ENCODE results near the gene MNS1.

The MNS1 gene

DNA sequence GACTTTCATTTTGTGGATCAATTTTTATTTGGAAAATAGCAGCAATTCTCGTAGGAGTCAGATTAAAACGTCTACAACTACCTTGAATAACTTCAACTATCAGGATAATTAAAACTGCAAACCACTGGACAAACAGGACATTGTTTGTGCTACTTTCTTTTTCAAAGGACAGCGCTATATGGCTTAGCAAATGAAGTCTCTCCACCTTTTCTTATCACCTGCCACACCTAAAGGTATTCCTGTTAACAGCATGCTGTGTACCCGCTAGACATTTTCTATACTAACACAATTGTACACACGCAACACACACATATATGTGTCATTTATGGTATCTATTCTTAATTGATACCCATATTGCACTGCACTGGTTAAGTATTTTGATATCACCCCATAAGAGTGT is 19.2 kb downstream of the MNS1 start:
- no peak for DNase-seq
- Histone ChIP-seq H3K56ac (ENCODE audit: low read length) (no peak overlapping the region), H3K18ac (ENCODE audit: low read length) (no peak overlapping the region), H3K79me2 (ENCODE audit: control insufficient read depth, insufficient read depth, low read length) (no peaks in the 10 kb centered on the region), H3K4me2 (ENCODE audit: low read length) (no peak overlapping the region), H2BK5ac (ENCODE audit: low read length) (no peak overlapping the region), H4K8ac (ENCODE audit: low read depth, low read length) (no peak overlapping the region), H3K4me1 (ENCODE audit: control insufficient read depth, low read depth, low read length) (no peaks in the 10 kb centered on the region), H3K27ac (ENCODE audit: low read depth, low read length) (no peak overlapping the region), H3K9ac (ENCODE audit: low read length) (no peak overlapping the region), H4K5ac (ENCODE audit: low read length) (no peak overlapping the region), H3K36me3 (ENCODE audit: control insufficient read depth, insufficient read depth, low read length) (no peaks in the 10 kb centered on the region), H2AK5ac (ENCODE audit: low read length) (no peak overlapping the region), H2BK15ac (replicated peaks; ENCODE audit: low read depth) (no peak overlapping the region), H3K4ac (ENCODE audit: low read depth, low read length) (no peak overlapping the region), H2BK120ac (ENCODE audit: low read depth, low read length) (no peak overlapping the region), H3K4me3 (ENCODE audit: low read length) (no peak overlapping the region), H3K23ac (ENCODE audit: low read length) (no peak overlapping the region), H3K27me3 (ENCODE audit: insufficient read depth, low read length, poor library complexity) (no peaks in the 10 kb centered on the region), H3K79me1 (ENCODE audit: low read length) (no peaks in the 10 kb centered on the region)
- WGBS (ENCODE audit: extremely low coverage, insufficient coverage, low lambda C conversion rate) = no CpG with 5 or more reads among the region's 5 CpGs

DNA sequence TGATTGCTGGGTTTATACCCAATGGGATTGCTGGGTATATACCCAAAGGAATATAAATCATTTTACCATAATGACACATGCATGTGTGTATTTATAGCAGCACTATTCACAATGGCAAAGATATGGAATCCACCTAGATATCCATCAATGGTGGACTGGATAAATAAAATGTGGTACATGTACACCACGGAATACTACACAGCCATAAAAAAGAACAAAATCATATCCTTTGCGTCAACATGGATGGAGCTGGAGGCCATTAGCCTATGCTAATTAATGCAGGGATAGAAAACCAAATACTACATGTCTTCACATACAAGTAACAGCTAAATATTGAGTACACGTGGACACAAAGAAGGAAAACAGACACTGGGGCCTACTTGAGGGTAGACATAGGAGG is 22.6 kb downstream of the MNS1 start:
- Histone ChIP-seq H2AK5ac (ENCODE audit: low read length) (no peak overlapping the region), H3K4me3 (ENCODE audit: low read length) (no peak overlapping the region), H4K5ac (ENCODE audit: low read length) (no peak overlapping the region), H3K4ac (ENCODE audit: low read depth, low read length) (no peak overlapping the region), H3K79me2 (ENCODE audit: control insufficient read depth, insufficient read depth, low read length) (no peaks in the 10 kb centered on the region), H3K36me3 (ENCODE audit: control insufficient read depth, insufficient read depth, low read length) (no peaks in the 10 kb centered on the region), H2BK5ac (ENCODE audit: low read length) (no peak overlapping the region), H3K23ac (ENCODE audit: low read length) (no peak overlapping the region), H3K4me2 (ENCODE audit: low read length) (no peak overlapping the region), H3K9ac (ENCODE audit: low read length) (no peak overlapping the region), H2BK15ac (replicated peaks; ENCODE audit: low read depth) (no peak overlapping the region), H3K27me3 (ENCODE audit: insufficient read depth, low read length, poor library complexity) (no peaks in the 10 kb centered on the region), H3K4me1 (ENCODE audit: control insufficient read depth, low read depth, low read length) (no peaks in the 10 kb centered on the region), H2BK120ac (ENCODE audit: low read depth, low read length) (no peak overlapping the region), H3K27ac (ENCODE audit: low read depth, low read length) (no peak overlapping the region), H3K18ac (ENCODE audit: low read length) (no peak overlapping the region), H3K79me1 (ENCODE audit: low read length) (no peaks in the 10 kb centered on the region), H4K8ac (ENCODE audit: low read depth, low read length) (no peak overlapping the region), H3K56ac (ENCODE audit: low read length) (no peak overlapping the region)
- DNase-seq = no peak
- no CpG with 5 or more reads among the region's 3 CpGs for WGBS (ENCODE audit: extremely low coverage, insufficient coverage, low lambda C conversion rate)

DNA sequence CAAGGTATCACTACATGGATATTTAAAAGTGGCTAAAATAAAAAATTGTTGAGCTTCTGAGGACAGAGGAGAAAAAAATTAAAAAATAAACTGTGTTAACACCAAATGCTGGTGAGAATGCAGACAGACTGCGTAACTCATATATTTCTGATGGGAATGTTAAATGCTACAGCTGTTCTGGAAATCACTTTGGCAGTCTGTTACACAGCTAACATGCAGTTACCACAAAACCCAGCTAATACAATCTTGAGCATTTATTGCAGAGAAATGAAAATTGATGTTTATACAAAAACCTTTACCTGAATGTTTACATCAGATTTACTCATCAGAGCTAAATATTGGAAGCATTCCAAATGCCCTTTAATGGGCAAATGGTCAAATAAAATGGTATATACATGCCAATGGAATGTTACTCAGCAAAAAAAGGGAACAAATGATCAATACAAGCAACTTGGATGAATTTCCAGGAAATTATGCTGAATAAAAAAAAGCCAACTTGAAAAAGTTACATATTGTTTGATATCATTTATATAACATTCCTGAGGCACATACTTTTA is 24.6 kb downstream of the MNS1 start:
- no peak overlapping the region for H2BK15ac ChIP-seq (replicated peaks; ENCODE audit: low read depth)
- H4K8ac ChIP-seq (ENCODE audit: low read depth, low read length) = no peak overlapping the region
- no peak overlapping the region for H3K9ac ChIP-seq (ENCODE audit: low read length)
- no peaks in the 10 kb centered on the region for H3K4me1 ChIP-seq (ENCODE audit: control insufficient read depth, low read depth, low read length)
- H3K56ac ChIP-seq (ENCODE audit: low read length) = no peak overlapping the region
- H3K18ac ChIP-seq (ENCODE audit: low read length) = no peak overlapping the region
- DNase-seq = no peak
- H3K79me1 ChIP-seq (ENCODE audit: low read length) = no peaks in the 10 kb centered on the region
- H2AK5ac ChIP-seq (ENCODE audit: low read length) = no peak overlapping the region
- H3K4me3 ChIP-seq (ENCODE audit: low read length) = no peak overlapping the region
- no peak overlapping the region for H3K27ac ChIP-seq (ENCODE audit: low read depth, low read length)
- H2BK5ac ChIP-seq (ENCODE audit: low read length) = no peak overlapping the region
- H3K4me2 ChIP-seq (ENCODE audit: low read length) = no peak overlapping the region
- no peak overlapping the region for H3K23ac ChIP-seq (ENCODE audit: low read length)
- no peak overlapping the region for H2BK120ac ChIP-seq (ENCODE audit: low read depth, low read length)
- no peaks in the 10 kb centered on the region for H3K27me3 ChIP-seq (ENCODE audit: insufficient read depth, low read length, poor library complexity)
- no peaks in the 10 kb centered on the region for H3K79me2 ChIP-seq (ENCODE audit: control insufficient read depth, insufficient read depth, low read length)
- no peak overlapping the region for H4K5ac ChIP-seq (ENCODE audit: low read length)
- no peaks in the 10 kb centered on the region for H3K36me3 ChIP-seq (ENCODE audit: control insufficient read depth, insufficient read depth, low read length)
- no peak overlapping the region for H3K4ac ChIP-seq (ENCODE audit: low read depth, low read length)
- no CpG with 5 or more reads among the region's 1 CpG for WGBS (ENCODE audit: extremely low coverage, insufficient coverage, low lambda C conversion rate)

DNA sequence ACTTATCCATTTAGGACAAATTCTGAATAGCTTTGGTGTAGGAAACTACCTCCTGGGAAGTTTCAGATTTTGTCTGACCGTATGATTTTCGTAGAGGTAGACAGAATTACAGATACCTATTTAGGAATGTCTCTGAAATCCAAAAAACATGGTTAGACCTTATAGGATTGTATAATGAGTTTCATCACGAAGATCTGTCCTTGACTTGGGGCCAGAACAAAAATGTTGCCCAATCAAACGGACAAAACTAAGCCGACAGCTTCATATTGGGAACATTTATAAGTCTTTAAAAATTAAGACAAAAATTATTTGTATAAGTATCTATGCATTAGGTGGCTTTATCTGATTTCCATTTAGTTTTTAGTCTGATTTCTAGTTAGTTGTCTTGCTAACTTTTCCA is 32.6 kb downstream of the MNS1 start:
- H4K5ac ChIP-seq (ENCODE audit: low read length) = no peak overlapping the region
- no peaks in the 10 kb centered on the region for H3K4me1 ChIP-seq (ENCODE audit: control insufficient read depth, low read depth, low read length)
- no peak overlapping the region for H3K23ac ChIP-seq (ENCODE audit: low read length)
- H3K27me3 ChIP-seq (ENCODE audit: insufficient read depth, low read length, poor library complexity) = no peaks in the 10 kb centered on the region
- H3K36me3 ChIP-seq (ENCODE audit: control insufficient read depth, insufficient read depth, low read length) = no peaks in the 10 kb centered on the region
- no peak for DNase-seq
- H2BK15ac ChIP-seq (replicated peaks; ENCODE audit: low read depth) = no peak overlapping the region
- H4K8ac ChIP-seq (ENCODE audit: low read depth, low read length) = no peak overlapping the region
- no peaks in the 10 kb centered on the region for H3K79me1 ChIP-seq (ENCODE audit: low read length)
- H3K18ac ChIP-seq (ENCODE audit: low read length) = no peak overlapping the region
- H2BK120ac ChIP-seq (ENCODE audit: low read depth, low read length) = no peak overlapping the region
- no peak overlapping the region for H3K4me2 ChIP-seq (ENCODE audit: low read length)
- no peak overlapping the region for H3K4ac ChIP-seq (ENCODE audit: low read depth, low read length)
- WGBS (ENCODE audit: extremely low coverage, insufficient coverage, low lambda C conversion rate) = no CpG with 5 or more reads among the region's 5 CpGs
- no peak overlapping the region for H3K56ac ChIP-seq (ENCODE audit: low read length)
- H3K79me2 ChIP-seq (ENCODE audit: control insufficient read depth, insufficient read depth, low read length) = no peaks in the 10 kb centered on the region
- no peak overlapping the region for H3K27ac ChIP-seq (ENCODE audit: low read depth, low read length)
- H2BK5ac ChIP-seq (ENCODE audit: low read length) = no peak overlapping the region
- no peak overlapping the region for H3K9ac ChIP-seq (ENCODE audit: low read length)
- H3K4me3 ChIP-seq (ENCODE audit: low read length) = no peak overlapping the region
- no peak overlapping the region for H2AK5ac ChIP-seq (ENCODE audit: low read length)

DNA sequence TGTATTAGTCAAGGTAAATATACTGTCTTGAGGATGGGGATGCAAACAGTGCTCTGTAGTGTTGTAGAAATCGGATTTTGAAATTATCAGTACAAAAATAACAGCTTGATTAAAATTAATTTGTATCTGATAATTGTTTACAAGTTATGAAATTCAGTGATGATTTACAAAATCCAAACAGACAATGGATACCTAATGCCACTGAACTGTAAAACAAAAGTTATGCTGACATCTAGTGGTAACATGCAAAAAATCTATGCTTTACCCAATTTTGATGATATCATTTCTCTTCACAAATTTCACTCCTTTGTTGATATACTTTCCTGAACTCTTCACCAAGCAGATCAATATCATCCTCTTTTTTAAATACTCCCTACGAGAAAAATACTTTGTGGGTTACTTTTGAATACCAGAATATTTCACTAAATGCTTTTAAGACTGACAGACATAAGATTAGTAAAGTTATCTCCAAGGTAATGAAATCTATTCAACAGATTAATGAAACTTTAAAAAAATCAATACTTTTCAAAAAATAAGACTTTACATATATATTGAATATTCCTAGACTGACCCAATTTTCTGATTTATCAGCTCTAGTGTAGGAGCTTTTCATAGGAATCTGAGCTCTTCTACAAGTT is 36.0 kb downstream of the MNS1 start:
- no peak overlapping the region for H3K18ac ChIP-seq (ENCODE audit: low read length)
- peak; percentile 31 for DNase-seq
- H2BK5ac ChIP-seq (ENCODE audit: low read length) = no peak overlapping the region
- H2AK5ac ChIP-seq (ENCODE audit: low read length) = no peak overlapping the region
- H3K79me1 ChIP-seq (ENCODE audit: low read length) = no peaks in the 10 kb centered on the region
- H4K8ac ChIP-seq (ENCODE audit: low read depth, low read length) = no peak overlapping the region
- no peaks in the 10 kb centered on the region for H3K36me3 ChIP-seq (ENCODE audit: control insufficient read depth, insufficient read depth, low read length)
- no CpG with 5 or more reads among the region's 2 CpGs for WGBS (ENCODE audit: extremely low coverage, insufficient coverage, low lambda C conversion rate)
- H2BK120ac ChIP-seq (ENCODE audit: low read depth, low read length) = no peak overlapping the region
- no peak overlapping the region for H4K5ac ChIP-seq (ENCODE audit: low read length)
- no peak overlapping the region for H3K23ac ChIP-seq (ENCODE audit: low read length)
- H3K27me3 ChIP-seq (ENCODE audit: insufficient read depth, low read length, poor library complexity) = no peaks in the 10 kb centered on the region
- H3K4me3 ChIP-seq (ENCODE audit: low read length) = no peak overlapping the region
- no peaks in the 10 kb centered on the region for H3K4me1 ChIP-seq (ENCODE audit: control insufficient read depth, low read depth, low read length)
- H3K56ac ChIP-seq (ENCODE audit: low read length) = no peak overlapping the region
- no peak overlapping the region for H3K4ac ChIP-seq (ENCODE audit: low read depth, low read length)
- no peak overlapping the region for H3K27ac ChIP-seq (ENCODE audit: low read depth, low read length)
- no peak overlapping the region for H3K4me2 ChIP-seq (ENCODE audit: low read length)
- H2BK15ac ChIP-seq (replicated peaks; ENCODE audit: low read depth) = no peak overlapping the region
- no peak overlapping the region for H3K9ac ChIP-seq (ENCODE audit: low read length)
- H3K79me2 ChIP-seq (ENCODE audit: control insufficient read depth, insufficient read depth, low read length) = no peaks in the 10 kb centered on the region

DNA sequence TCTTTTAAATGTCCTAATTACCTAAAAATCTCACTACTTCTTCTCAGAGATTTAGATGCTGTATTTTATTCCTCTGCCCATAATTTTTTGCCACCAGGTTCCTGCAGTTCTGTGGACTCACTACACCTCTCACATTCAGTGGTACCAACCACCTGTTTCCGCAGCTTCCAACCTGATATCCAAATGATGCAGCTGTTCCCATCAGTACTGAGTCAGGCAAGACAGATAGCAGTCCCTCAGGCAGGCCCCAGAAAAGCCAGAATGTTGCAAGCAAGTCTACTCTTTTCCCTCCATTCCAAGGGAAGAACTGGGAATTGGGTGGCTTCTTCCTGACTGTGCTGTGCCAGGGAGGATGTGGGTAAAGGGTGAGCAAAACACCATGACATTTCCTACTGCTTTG is 39.0 kb downstream of the MNS1 start:
- H2BK120ac ChIP-seq (ENCODE audit: low read depth, low read length) = no peak overlapping the region
- no peak overlapping the region for H3K4me3 ChIP-seq (ENCODE audit: low read length)
- no peak overlapping the region for H3K18ac ChIP-seq (ENCODE audit: low read length)
- WGBS (ENCODE audit: extremely low coverage, insufficient coverage, low lambda C conversion rate) = no CpG with 5 or more reads among the region's 1 CpG
- H4K8ac ChIP-seq (ENCODE audit: low read depth, low read length) = no peak overlapping the region
- DNase-seq = no peak
- no peak overlapping the region for H3K27ac ChIP-seq (ENCODE audit: low read depth, low read length)
- H3K4me1 ChIP-seq (ENCODE audit: control insufficient read depth, low read depth, low read length) = no peaks in the 10 kb centered on the region
- H4K5ac ChIP-seq (ENCODE audit: low read length) = no peak overlapping the region
- H3K36me3 ChIP-seq (ENCODE audit: control insufficient read depth, insufficient read depth, low read length) = no peaks in the 10 kb centered on the region
- no peak overlapping the region for H3K4me2 ChIP-seq (ENCODE audit: low read length)
- no peak overlapping the region for H2BK5ac ChIP-seq (ENCODE audit: low read length)
- H3K27me3 ChIP-seq (ENCODE audit: insufficient read depth, low read length, poor library complexity) = no peaks in the 10 kb centered on the region
- H3K56ac ChIP-seq (ENCODE audit: low read length) = no peak overlapping the region
- H2BK15ac ChIP-seq (replicated peaks; ENCODE audit: low read depth) = no peak overlapping the region
- no peak overlapping the region for H3K4ac ChIP-seq (ENCODE audit: low read depth, low read length)
- H3K9ac ChIP-seq (ENCODE audit: low read length) = no peak overlapping the region
- H3K79me1 ChIP-seq (ENCODE audit: low read length) = no peaks in the 10 kb centered on the region
- no peak overlapping the region for H2AK5ac ChIP-seq (ENCODE audit: low read length)
- H3K79me2 ChIP-seq (ENCODE audit: control insufficient read depth, insufficient read depth, low read length) = no peaks in the 10 kb centered on the region
- no peak overlapping the region for H3K23ac ChIP-seq (ENCODE audit: low read length)

Measured in mesendoderm (in vitro differentiated cells).